ENCODE data around the gene MBP.

DNA sequence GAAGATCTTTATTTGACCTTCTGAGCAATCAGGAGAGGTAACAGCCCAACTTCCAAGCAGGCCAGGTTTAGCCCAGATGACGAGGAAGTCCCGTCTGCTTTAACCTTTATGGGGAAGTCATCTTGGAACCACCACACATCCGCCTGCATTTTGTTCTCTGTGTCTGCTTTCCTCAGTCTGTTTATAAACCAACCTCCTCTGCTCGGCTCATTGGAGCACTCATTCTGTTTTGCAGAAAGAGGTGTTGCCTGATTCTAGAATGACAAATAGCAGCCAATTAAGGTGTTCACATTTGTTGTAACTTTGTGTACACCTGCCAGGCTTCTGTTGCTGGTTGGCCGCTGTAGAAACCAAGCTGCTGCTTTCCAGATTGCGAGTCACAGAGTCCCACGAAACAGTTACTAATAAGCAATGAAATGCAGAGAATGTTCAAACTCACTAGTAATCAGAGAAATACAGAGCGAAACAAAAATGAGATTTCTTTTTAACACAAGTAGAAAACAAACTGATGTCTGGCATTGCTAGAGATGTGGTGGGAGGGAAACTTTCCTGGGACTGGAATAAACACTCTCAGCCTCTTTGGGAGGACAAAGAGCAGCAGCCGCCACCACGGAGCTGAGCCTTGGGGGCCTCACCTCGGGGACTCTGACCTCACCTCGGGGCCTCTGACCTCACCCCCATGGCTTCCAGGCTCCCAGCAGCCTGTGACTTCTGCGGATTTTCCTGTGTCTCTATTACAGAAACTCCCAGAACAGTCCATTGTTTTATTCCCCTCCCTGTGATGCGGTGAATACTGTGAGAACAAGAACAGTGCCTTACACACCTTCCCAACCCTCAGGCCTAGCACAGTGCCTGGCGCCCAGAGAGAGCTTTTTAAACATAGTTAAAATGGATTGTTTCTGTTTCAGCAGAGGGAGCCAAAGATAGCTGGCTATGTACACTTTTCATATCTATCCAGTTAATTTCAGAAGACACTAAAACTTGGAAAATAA, 64.0 kb downstream of the MBP start:
- TF ChIP-seq CTCF (IDR thresholded peaks at IDR 0.05) (no peak), POLR2A (IDR thresholded peaks at IDR 0.05) (no peak)

All from thyroid gland (tissue), 4 donors.